ENCODE data around the gene BHLHA15.
A peak's percentile ranks its signal among the peaks of the same experiment; 100 is the strongest.

Gene BHLHA15

GRCh38 chr7:98186452-98187137 lies 24.6 kb upstream of the BHLHA15 start:
- no peak for DNase-seq (ENCODE audit: low read depth in 3 of 3, low spot score in 1 of 3)

GRCh38 chr7:98187138-98187502 lies 24.1 kb upstream of the BHLHA15 start:
- DNase-seq (ENCODE audit: low read depth in 3 of 3, low spot score in 1 of 3): no peak

- DNase-seq (ENCODE audit: low read depth in 3 of 3, low spot score in 1 of 3): no peak
Observed at GRCh38 chr7:98189559-98189958, 21.7 kb upstream of the BHLHA15 start.

- DNase-seq (ENCODE audit: low read depth in 3 of 3, low spot score in 1 of 3): no peak
Observed at GRCh38 chr7:98191668-98192431, 19.4 kb upstream of the BHLHA15 start.

- no peak for DNase-seq (ENCODE audit: low read depth in 3 of 3, low spot score in 1 of 3)
Observed at GRCh38 chr7:98192781-98193457, 18.3 kb upstream of the BHLHA15 start.

GRCh38 chr7:98193474-98194180 lies 17.6 kb upstream of the BHLHA15 start:
- DNase-seq (ENCODE audit: low read depth in 3 of 3, low spot score in 1 of 3): no peak

- DNase-seq (ENCODE audit: low read depth in 3 of 3, low spot score in 1 of 3): no peak
Observed at GRCh38 chr7:98194186-98194585, 17.1 kb upstream of the BHLHA15 start.

GRCh38 chr7:98194672-98195457 lies 16.4 kb upstream of the BHLHA15 start:
- DNase-seq (ENCODE audit: low read depth in 3 of 3, low spot score in 1 of 3): no peak

- DNase-seq (ENCODE audit: low read depth in 3 of 3, low spot score in 1 of 3): no peak
Observed at GRCh38 chr7:98196706-98197605, 14.3 kb upstream of the BHLHA15 start.

GRCh38 chr7:98199131-98199530 lies 12.1 kb upstream of the BHLHA15 start:
- no peak for DNase-seq (ENCODE audit: low read depth in 3 of 3, low spot score in 1 of 3)

- no peak for DNase-seq (ENCODE audit: low read depth in 3 of 3, low spot score in 1 of 3)
Observed at GRCh38 chr7:98200364-98200763, 10.9 kb upstream of the BHLHA15 start.

- peak in 2 of 3 donors; percentile 15 to 28 for DNase-seq (ENCODE audit: low read depth in 3 of 3, low spot score in 1 of 3)
Observed at GRCh38 chr7:98202367-98203195, 8.7 kb upstream of the BHLHA15 start.

GRCh38 chr7:98203261-98203963 lies 7.8 kb upstream of the BHLHA15 start:
- DNase-seq (ENCODE audit: low read depth in 3 of 3, low spot score in 1 of 3): no peak

GRCh38 chr7:98203964-98204605 lies 7.2 kb upstream of the BHLHA15 start:
- no peak for DNase-seq (ENCODE audit: low read depth in 3 of 3, low spot score in 1 of 3)

GRCh38 chr7:98204670-98205069 lies 6.6 kb upstream of the BHLHA15 start:
- no peak for DNase-seq (ENCODE audit: low read depth in 3 of 3, low spot score in 1 of 3)

GRCh38 chr7:98205162-98205845 lies 5.9 kb upstream of the BHLHA15 start:
- DNase-seq (ENCODE audit: low read depth in 3 of 3, low spot score in 1 of 3): no peak

Measured in stimulated activated CD4-positive, alpha-beta T cell treated with anti-CD3 and anti-CD28 coated beads, TNF-alpha, amount 100 ng/mL, for 1 hour (primary cell).